ENCODE data around the gene NDUFA13.

NDUFA13 gene

DNA sequence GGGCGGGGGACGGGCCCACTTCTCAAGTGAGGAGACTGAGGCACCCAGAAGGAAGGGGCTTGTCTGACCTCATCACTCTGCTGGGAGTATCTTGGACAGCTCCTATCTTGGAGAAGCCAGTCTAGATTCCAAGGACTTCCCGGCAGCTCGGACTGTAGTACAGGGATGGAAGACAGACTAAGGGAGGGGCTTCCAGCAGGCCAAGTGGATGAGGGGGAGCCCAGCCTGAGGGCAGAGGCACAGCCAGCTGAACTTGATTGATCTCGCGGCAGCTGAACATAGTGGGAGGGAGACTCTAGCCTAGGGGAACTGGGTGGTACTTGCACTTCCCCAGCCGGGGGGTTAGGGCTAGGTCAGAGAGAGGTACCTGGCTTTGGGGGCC, 22.8 kb downstream of the NDUFA13 start:
- TF ChIP-seq CTCF (IDR thresholded peaks at IDR 0.05; ENCODE audit: low read depth, low read length): no peak
- DNase-seq (ENCODE audit: extremely low read depth, low read depth): no peak

- DNase-seq (ENCODE audit: extremely low read depth, low read depth): no peak
- no peak for TF ChIP-seq CTCF (IDR thresholded peaks at IDR 0.05; ENCODE audit: low read depth, low read length)
These were observed 23.7 kb downstream of the NDUFA13 start for GRCh38 chr19:19539698-19540063.

GRCh38 chr19:19540064-19540714, 24.2 kb downstream of the NDUFA13 start:
- no peak for TF ChIP-seq CTCF (IDR thresholded peaks at IDR 0.05; ENCODE audit: low read depth, low read length)
- no peak for DNase-seq (ENCODE audit: extremely low read depth, low read depth)

GRCh38 chr19:19540715-19541515, 24.9 kb downstream of the NDUFA13 start:
- no peak for DNase-seq (ENCODE audit: extremely low read depth, low read depth)
- TF ChIP-seq CTCF (IDR thresholded peaks at IDR 0.05; ENCODE audit: low read depth, low read length): no peak

DNA sequence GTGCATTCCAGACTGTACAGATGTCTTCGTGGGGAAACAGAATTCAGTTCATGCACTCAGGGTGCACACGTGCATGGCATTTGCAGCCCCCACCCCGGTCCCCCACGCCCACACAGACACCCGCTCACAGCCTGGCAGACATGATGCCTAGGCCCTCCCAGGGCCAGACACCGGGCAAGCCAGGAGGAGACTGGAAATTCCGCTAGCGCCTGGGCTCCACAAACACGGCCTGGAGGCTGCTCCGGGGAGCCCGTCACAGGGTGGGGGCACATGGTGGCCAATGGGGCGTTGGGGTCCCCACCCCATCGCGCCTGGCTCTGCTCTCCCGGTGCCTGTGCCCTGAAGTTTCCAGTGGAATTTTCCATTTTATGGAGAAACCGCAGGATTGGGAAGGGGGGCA, 25.6 kb downstream of the NDUFA13 start:
- DNase-seq (ENCODE audit: extremely low read depth, low read depth): no peak
- TF ChIP-seq CTCF (IDR thresholded peaks at IDR 0.05; ENCODE audit: low read depth, low read length): no peak

GRCh38 chr19:19542507-19542906, 26.5 kb downstream of the NDUFA13 start:
- no peak for TF ChIP-seq CTCF (IDR thresholded peaks at IDR 0.05; ENCODE audit: low read depth, low read length)
- no peak for DNase-seq (ENCODE audit: extremely low read depth, low read depth)

DNA sequence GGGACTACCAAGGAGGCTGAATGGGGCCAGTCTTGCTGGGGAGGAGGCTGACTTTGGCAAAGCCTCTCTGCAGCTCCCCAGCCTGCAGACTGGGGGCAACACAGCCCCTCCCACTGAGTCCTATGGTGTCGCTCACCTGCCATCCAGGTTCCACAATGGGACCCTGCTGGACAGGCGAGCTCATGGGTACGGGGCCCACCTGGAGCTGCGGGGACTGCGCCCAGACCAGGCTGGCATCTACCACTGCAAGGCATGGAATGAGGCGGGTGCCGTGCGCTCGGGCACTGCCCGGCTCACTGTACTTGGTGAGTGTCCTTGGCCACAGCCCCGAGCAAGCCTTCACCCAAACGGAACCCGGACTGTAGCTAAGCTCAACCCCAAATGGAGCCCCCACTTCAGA, 27.1 kb downstream of the NDUFA13 start:
- no peak for DNase-seq (ENCODE audit: extremely low read depth, low read depth)
- TF ChIP-seq CTCF (IDR thresholded peaks at IDR 0.05; ENCODE audit: low read depth, low read length): no peak
